Hematopoietic multipotent progenitor cell (in vitro differentiated cells): ENCODE data around the gene PNPLA1. TPM values are rescaled to one million over a fixed set of nuclear protein-coding genes. Genes with fewer than 3 reads are reported as not detected.

Experiments
- DNase-seq, 3 donors: peaks; one replicate each; pipeline ENCODE4 v3.0.0-alpha.2; 2011 to 2015; ENCODE audit warnings: low read depth in 2 of 3, low spot score in 2 of 3
- total RNA-seq: library from RNA; depleted of rRNA; stranded (reverse); fragments of >200 nt; gene quantifications from one replicate; pipeline ENCODE4 v1.2.3, GENCODE V29; 2012

PNPLA1 gene, protein sequence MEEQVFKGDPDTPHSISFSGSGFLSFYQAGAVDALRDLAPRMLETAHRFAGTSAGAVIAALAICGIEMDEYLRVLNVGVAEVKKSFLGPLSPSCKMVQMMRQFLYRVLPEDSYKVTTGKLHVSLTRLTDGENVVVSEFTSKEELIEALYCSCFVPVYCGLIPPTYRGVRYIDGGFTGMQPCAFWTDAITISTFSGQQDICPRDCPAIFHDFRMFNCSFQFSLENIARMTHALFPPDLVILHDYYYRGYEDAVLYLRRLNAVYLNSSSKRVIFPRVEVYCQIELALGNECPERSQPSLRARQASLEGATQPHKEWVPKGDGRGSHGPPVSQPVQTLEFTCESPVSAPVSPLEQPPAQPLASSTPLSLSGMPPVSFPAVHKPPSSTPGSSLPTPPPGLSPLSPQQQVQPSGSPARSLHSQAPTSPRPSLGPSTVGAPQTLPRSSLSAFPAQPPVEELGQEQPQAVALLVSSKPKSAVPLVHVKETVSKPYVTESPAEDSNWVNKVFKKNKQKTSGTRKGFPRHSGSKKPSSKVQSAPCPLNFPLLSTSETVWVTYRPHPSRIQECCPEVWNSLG
- 0.27 TPM for total RNA-seq

DNA sequence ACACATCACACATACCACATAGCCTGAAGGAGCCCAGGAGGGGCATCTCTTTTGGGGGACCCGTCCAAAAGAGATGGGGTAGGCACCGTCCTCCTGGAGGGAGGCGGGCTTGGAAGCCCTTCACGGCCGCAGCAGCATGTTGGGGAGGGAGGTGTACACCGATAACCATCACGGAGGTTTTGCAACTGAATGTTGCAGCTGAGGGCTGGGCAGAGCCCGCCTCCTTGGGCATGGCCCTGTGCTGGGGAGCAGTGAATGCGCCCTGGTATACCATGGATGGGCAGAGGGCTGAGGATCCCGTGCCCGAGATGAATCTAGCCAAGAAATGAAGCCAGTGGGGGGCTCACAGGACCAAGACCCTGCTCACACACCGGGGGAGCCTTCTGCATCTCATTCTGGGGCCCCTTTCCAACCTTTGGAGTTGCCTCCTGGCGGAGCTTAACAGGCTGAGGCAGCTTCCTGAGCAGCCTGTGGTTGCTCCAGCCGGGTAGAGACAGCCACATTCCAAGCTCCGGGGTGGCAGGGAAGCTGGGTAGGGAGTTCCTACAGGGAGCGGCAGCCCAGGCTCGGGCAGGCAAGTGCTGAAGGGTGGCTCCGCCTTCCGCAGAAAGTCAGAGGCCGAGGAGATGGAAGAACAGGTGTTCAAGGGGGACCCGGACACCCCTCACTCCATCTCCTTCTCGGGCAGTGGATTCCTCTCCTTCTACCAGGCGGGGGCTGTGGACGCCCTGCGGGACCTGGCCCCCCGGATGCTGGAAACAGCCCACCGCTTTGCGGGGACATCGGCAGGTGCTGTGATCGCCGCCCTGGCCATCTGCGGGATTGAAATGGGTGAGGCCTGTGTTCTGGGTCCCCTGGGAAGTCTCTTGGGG, at the start of gene PNPLA1:
Gene PNPLA1 (plus strand): TSS at position 227 of the 872 bp plus-strand sequence. CDS start 400 bp downstream, at position 627.
- no peak for DNase-seq

DNA sequence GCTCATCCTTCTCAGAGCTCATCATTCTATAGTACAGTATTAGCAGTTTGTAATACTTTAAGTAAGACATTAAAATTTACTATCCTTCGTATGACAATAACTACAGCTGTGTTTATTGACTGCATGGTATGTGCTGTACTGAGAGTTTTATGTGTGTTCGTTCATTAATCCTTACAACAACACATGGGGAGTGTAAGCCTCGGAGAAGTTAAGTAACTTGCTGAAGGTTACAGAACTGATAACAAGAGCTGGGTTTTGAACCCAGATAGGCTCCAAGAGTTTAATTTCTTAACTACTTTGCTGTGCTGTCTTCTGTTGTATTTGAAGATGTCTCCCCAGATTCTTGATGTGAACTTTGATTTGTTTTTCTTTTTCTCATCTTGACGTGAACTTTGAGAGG, 49.6 kb upstream of the PNPLA1 start:
- DNase-seq = no peak

DNA sequence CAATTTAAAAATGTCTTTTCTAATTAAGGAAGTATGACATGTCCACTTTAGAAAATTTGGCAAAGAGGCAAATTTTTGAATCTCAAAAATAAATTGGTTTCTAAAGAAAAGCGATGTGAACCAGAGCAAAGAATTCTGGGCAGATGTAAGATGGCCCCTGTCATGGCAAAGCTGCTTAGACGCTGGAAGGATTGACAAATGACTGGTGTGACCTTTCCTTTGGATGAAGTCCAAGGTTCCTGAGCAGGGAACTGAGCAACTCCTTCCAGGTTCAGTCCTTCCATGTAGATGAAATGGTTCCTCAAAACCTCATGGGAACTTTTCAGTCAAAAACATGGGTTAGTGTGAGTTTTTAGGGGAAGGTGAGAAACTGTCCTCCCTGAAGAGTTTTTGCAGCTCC, 48.2 kb upstream of the PNPLA1 start:
- no peak for DNase-seq

DNA sequence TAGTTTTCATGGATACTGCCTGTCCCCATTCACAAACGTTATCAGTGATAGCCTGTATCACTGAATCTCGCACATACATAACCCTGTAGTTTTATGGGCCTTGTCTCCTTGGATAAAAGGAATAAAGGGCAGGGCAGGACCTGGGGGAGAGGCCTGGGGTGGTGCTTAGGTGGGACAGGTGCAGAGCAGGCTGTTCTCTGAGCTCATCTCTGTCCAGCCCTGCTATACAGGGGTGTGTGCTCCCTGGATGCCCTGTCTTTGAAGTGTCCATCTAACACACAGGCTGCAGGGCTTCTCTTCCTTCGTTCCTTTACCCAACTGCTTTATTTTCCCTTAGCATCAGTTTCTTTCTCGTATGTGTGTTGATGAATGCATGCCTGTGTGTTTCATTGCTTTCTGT, 46.9 kb upstream of the PNPLA1 start:
- no peak for DNase-seq

DNA sequence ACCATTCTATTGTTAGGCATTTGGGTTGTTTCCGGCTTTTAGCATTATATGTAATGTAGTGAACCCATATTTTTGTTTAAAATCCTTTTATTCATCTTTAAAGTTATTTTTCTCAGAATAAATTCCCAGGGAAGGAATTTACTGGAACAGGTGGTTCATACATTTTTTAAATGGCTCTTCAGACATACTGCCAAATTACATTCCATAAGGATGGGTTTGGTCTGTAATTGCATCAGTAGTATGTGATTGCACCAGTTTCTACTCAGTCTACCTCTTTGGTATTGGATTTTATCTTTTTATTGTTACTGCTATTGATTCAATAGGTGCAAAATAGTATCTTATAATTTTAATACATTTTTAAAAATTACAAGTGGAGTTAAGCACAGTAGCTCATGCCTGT, 46.2 kb upstream of the PNPLA1 start:
- DNase-seq = no peak

DNA sequence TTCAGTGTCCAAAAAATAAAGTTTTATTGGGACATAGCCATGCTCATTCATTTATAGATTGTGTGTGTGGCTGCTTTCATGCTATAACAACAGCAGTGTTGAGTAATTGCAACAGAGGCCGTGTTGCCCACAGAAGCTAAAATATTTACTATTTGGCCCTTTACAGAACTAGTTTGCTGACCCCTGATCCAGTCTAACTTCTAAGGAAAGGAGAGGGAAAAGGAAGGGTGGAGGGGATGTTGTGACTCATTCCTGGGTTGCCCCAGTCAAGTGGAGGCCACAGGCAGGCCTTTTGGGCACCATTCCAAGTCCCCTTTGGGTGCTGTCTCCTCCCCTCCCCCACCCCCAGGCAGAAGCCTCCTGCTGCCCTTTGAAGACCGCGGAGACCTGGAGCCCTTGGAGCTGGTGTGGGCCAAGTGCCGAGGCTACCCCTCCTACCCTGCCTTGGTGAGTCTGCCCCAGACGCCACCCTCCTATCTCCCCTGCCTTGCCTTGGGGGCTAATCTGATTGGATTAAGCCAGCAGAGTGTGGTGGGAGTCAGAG, 44.9 kb upstream of the PNPLA1 start:
- no peak for DNase-seq

DNA sequence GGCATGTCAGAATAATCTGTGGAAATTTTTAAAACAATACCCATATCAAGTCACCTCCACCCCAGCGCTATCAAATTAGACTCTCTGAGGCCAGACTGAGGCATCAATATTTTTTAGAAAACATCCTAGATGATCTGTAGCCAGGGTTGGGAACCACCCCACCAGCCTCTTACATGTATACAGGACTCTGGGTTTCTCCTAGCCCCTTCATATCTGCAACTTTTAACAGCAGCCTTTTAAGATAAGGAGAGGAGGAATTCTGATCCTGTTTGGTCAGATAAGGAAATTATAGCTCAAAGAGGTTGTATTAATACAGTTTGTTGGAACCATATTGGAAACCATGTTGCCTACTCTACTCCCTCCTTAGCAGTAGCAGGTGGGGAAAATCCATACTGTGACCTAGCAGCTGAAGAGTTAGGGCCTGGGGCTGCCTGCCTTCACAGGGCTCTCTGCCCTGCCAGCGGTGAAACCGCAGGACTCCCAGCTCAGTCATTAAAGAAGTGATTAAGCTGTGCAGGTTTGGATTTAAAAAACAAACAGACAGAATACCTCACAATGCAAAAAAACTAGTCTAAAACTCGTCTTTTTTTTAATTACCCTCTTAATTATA, 43.3 kb upstream of the PNPLA1 start:
- no peak for DNase-seq

DNA sequence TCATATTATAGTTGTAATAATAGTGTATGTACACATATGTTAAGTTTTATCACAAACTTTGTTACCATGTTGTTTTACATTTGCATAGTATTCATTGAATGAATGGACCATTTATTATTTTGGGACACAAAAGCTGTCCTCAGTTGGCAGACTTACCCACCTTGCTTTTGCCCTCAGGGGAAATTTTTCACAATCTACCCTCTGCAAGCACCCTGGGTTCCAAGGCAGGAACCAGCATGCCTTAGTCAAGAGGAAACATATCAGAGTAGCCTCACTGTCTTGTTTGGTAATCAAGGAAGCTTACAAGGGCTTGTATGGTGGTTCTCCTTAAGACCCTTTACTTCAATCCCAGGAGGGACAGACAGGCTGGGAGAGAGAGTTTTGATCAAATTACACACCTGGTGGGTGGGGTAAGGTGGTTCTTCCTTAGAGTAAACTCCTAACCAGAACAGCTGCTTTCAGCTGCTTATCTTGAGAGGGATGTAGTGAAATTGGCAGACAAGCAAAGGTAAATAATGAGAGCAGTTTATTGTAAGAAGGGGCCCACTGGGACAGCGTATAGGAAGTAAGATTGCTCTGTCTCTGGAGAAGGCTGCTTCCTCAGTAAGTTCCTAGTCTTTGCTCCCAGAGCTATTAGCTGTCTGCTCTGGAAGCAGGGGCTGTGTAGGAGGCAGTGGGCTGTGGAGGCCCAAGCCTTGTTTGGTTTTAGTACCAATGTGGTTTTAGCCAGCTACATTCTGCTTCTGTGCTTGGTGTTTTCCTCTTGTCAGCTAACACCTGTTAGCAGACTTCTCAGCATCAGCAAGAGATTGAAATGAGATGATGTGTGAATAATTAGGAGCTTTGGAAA, 42.3 kb upstream of the PNPLA1 start:
- no peak for DNase-seq

DNA sequence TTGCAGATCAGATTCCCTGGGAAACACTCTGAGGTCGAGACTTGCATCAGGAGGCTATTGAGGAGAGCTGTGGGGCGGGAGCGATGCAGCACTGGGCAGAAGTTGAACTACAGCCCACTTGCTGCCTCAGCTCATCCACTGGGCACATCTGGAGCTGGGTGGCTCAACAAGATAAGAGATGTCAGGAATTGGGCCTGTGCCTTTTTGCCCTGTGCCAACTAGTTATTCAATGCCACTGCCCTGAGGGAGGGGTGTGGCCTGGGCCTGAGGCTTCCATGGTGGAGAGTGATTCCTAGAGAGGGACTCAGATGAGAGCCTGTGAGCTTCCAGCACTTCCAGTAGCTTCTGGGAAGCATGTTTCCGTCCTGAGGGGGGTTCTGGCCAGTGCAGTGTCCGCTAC, 40.6 kb upstream of the PNPLA1 start:
- DNase-seq = no peak

DNA sequence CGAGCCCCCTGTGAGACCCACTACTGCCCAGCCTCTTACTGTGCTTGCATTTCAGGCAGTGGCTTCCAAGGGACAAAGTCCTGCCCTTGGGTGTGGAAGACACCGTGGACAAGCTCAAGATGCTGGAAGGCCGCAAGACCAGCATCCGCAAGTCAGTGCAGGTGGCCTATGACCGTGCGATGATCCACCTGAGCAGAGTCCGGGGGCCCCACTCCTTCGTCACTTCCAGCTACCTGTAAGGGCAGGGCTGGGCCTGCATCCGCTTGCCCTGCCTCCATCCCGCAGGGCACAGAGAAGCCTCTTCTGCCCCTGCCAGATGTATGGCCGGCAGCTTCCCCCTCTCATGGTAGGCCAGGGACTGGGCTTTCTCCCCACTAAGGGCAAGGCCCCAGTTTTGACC, 39.5 kb upstream of the PNPLA1 start:
- DNase-seq = no peak

DNA sequence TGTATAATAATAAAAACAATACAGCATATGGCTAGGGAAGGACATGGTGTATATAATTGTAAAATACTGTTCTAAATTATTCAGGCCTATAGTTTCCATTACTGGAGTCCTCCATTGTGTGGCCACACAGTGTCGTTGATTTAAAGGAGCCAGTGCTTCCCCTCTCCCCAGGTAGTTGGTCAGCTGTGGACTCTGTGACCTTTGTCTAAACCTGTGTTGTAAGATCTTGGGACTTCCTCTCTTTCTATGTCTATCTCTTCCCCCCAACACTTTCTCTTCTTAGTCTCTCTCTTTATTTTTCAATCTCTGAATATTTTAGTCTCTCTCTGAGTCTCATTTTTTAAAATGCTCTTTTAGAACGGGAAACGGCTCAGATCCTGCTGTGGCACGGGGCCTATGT, 37.7 kb upstream of the PNPLA1 start:
- no peak for DNase-seq

DNA sequence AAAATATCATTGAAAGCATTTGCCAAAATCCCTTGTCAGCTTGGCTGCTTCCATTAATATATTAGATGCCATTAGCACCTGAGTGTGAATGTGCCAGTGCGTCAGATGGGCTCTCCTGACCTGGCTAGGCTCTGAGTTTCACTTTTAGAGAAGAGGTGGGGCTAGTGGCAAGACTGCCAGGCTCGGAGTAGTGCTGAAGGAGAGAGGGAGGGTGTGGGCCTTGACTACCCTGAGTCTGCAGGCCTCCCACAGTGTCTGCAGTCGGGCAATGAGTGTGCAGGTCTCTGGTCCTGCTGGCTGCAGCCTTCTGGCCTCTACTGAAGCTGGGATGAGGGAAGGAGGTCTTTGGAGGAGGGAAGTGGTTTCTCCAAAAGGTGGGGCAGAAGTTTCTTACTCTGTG, 34.6 kb upstream of the PNPLA1 start:
- DNase-seq = peak in 1 of 3 donors; percentile 45

DNA sequence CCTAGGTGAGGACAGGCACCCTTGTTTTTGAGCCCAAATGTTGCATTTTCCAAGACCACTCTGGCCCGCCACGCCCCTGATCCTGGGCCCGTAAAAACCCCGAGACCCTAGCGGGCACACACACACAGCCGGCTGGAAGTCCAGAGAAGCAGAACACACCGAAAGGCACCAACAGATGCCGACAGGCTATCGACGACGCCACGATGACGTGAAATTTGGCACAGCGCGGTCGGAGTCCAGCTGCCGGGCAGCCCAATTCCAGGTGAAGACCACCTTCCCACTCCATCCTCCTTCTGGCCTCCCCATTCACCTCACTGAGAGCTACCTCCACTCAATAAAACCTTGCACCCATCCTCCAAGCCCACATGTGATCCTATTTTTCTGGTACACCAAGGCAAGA, 34.0 kb upstream of the PNPLA1 start:
- DNase-seq = no peak

DNA sequence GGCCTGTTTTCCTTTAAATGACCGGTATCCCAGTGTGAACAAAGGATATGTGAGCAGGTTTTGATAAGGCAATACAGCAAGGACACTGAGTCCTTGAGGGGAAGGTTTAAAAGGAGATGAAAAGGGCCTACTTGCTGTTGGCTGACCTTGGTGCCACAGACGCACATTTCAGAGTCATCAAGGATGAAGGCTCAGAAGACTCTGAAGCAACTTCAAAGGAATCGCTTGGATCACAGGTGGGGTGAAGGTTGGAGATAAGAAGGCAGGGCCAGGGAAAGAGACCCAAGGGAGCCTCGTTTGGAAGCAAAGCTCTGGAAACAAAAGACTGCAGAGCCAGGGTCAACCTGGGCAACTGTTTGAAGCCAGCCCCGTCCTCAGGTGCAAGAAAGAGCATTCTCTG, 30.1 kb upstream of the PNPLA1 start:
- no peak for DNase-seq

DNA sequence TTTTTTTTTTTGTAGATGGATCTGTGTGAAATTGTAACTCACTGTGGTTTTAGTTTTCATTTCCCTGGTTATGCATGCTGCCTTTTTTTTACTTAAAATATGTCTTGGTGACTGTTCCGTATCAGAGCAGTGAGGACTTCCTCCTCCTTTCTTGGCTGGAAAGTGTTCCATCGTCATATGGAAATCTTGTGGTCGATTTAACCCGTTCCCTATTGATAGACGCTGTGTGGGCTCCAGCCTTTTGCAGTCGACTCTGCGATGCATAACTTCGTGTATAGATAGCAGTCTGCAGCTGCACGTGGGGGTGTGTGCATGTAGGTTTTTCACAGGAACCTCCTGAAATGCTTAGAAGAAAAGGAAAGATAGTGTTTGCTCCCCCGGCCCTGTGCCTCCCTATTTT, 28.1 kb upstream of the PNPLA1 start:
- peak in 2 of 3 donors; percentile 51 to 86 for DNase-seq

DNA sequence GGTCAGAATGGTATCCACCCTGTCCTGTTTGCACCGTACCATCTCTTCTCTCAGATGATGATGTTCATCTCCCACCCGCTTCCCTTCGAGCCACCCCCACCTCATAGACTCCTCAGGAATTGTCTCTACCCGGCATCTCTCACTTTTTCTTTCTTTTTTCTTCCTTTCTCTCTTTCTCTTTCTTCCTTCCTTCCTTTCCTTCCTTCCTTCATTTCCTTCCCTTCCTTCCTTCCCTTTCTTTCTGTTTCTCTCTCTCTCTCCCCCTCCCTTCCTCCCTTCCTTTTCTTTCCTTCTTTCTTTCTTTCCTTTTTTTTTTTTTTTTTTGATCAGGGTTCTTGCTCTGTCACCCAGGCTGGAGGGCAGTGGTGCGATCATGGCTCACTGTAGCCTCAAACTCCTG, 27.7 kb upstream of the PNPLA1 start:
- DNase-seq = no peak

DNA sequence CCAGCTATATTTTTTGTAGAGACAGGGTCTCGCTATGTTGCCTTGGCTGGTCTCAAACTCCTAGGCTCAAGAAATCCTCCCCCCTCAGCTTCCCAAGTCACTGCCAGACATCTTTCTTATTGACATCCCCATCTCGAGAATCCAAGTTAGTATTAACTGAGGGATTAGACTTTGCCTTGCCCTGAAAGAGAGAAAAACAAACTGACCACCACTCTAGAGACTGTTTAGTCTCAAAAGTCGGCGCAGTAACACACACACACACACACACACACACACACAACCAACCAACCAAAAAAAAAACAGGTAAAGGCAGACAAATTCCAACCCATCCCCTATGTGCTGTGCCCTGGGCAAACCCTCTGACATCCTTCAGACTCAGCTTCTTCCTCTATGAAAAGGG, 27.2 kb upstream of the PNPLA1 start:
- no peak for DNase-seq

DNA sequence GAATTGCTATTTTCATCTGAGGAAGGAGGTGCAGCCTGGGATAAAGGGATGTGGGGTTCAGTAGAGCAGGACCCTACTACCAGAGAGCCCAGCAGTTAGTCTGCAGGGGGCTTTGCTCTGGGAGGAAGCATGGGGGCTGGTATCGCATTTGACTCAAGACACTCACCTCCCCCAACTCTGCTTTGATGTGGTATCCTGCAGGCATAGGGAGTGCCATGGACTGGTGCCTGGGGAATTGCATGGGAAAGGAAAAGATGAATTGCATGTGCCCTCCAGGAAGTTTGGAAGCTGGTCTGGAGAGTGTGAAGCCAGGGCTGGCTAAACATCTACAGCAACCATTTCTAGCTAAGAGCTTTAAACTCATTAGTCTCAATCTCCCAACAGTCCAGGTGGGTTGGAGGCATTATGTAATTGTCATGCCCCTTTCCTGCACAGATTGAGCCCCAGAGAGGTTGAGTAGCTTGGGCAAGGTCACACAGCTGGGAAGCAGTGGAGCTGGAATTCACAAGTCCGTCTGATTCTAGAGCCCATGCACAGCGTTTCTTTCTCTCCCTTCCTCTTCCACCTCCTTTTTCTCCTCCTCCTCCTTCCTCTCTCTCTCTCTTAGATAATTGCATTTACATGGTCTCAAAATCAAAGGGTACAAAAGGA, 26.2 kb upstream of the PNPLA1 start:
- DNase-seq = no peak

DNA sequence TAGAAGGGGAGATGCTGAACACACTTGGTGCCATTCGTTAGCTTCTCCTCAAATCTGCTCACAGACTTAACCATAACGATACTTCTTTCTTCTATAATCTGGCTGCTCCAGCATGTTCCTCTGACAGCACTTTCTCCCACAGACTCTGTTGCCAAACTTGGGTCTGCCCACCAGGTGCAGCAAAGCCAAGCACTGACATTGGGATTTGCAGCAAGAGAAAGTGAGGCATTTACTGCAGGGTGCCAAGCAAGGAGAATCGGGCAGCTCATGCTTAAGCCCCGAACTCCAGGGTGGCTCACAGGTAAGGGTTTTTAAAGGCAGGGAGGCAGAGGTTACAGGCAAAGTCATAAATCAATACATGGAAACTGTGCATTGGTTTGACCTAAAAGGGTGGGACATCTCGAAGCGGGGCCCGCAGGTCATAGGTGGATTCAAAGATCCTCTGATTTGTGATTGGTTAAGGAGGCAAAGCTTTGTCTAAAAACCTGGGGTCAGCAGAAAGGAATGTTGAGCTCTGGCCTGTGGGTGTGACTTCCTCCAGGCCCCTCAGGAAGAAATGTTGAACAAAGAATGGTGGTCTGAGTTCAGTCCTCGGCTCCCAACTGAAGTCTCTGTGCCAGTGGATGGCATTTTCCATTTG, 25.1 kb upstream of the PNPLA1 start:
- no peak for DNase-seq
